SK-N-MC (cell line): ENCODE data around the gene FAM221B.

ENCODE experiments used
- EZH2 ChIP-seq: fragments of 200-600 bp; sonication (generic); IDR thresholded peaks from one replicate; pipeline ENCODE4 v1.6.1; 2017; ENCODE audit warnings: antibody characterized with exemption
- FOXP2 ChIP-seq: optimal IDR thresholded peaks from 2 replicates; pipeline ENCODE3; 2011; ENCODE audit warnings: mild to moderate bottlenecking, moderate library complexity; ENCODE audit not compliant: insufficient read depth; ENCODE audit errors: extremely low read length, control extremely low read depth
- POLR2AphosphoS5 ChIP-seq: IDR thresholded peaks from 2 replicates; pipeline ENCODE4 v1.6.1; 2012; ENCODE audit warnings: mild to moderate bottlenecking, low read depth, low read length, borderline replicate concordance

DNA sequence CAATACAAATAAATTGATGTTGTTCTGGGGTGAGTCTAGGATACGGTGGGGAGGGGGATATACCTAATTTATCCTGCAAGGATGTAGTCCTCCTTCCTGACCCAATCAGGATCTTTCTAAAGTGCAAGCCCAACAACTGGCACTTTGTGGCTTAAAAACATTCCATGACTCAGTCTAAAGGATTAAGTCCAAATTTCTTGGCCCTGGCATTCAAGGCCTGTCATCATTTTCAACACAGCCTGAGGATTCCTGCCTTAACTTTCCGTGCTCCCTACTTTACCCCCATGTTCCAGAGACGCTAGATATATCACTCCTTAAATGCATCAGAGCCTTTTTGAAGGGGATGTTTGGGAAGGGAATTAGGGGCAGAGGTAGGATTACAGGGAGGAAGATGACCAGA, 1.0 kb downstream of the FAM221B start:
- TF ChIP-seq POLR2AphosphoS5 (no peak), EZH2 (no peak), FOXP2 (no peak)
